Spleen (tissue), 11 donors: ENCODE measurements around the gene ARMC12. TPM values are rescaled to one million over a fixed set of nuclear protein-coding genes. Genes with fewer than 3 reads are reported as not detected.

Experiments
- DNase-seq: peaks from one replicate; pipeline ENCODE4 v3.0.0-alpha.2; 2020
- H3K27ac ChIP-seq, 8 donors: fragments of 200-600 bp; sonication (generic) in 7 of 8; 1 replicate in 4 of 8; 2 replicates in 4 of 8; pipeline versions ENCODE4 v1.5.0 to v1.8.0; 2016 to 2021; ENCODE audit warnings: inconsistent platforms in 4 of 8, mild to moderate bottlenecking in 4 of 8, moderate library complexity in 1 of 8
- H3K27me3 ChIP-seq, 7 donors: fragments of 200-600 bp; sonication (generic) in 6 of 7; replicated peaks in 1 of 7; 1 replicate in 4 of 7; 2 replicates in 3 of 7; pipeline versions ENCODE4 v1.5.0 to v1.8.0; 2016 to 2021; ENCODE audit warnings: inconsistent platforms in 3 of 7, mild to moderate bottlenecking in 1 of 7
- H3K36me3 ChIP-seq, 6 donors: fragments of 200-600 bp; sonication (generic) in 5 of 6; 1 replicate in 4 of 6; 2 replicates in 2 of 6; pipeline versions ENCODE4 v1.5.0 to v1.8.0; 2016 to 2021; ENCODE audit warnings: inconsistent platforms in 2 of 6
- H3K4me1 ChIP-seq, 6 donors: fragments of 200-600 bp; sonication (generic) in 5 of 6; 1 replicate in 3 of 6; 2 replicates in 3 of 6; pipeline versions ENCODE4 v1.5.0 to v1.8.0; 2016 to 2021; ENCODE audit warnings: inconsistent platforms in 3 of 6
- H3K4me3 ChIP-seq, 8 donors: fragments of 200-600 bp; sonication (generic) in 7 of 8; 1 replicate in 4 of 8; 2 replicates in 4 of 8; pipeline versions ENCODE4 v1.5.0 to v1.8.0; 2016 to 2021; ENCODE audit warnings: inconsistent platforms in 4 of 8, mild to moderate bottlenecking in 4 of 8, moderate library complexity in 2 of 8
- H3K9me3 ChIP-seq, 8 donors: fragments of 200-600 bp; sonication (generic) in 7 of 8; 1 replicate in 4 of 8; 2 replicates in 4 of 8; pipeline versions ENCODE4 v1.5.0 to v1.8.0; 2016 to 2021; ENCODE audit warnings: inconsistent platforms in 4 of 8
- POLR2A ChIP-seq, 3 donors: fragments of 450-650 bp; IDR thresholded peaks; one replicate each; pipeline ENCODE4 v1.5.1; 2017; ENCODE audit warnings: antibody characterized with exemption in 3 of 3, mild to moderate bottlenecking in 1 of 3
- POLR2AphosphoS5 ChIP-seq, 3 donors: sonication (generic); formaldehyde crosslinking; IDR thresholded peaks; one replicate each; pipeline ENCODE4 v1.5.1; 2017; ENCODE audit warnings: antibody characterized with exemption in 3 of 3
- WGBS, 5 donors: extraction: QIAGEN DNeasy Blood & Tissue Kit in 3 of 5; methylation state at CpG; one replicate each; pipeline versions ENCODE4 v1.1.5 to v1.1.7; 2013 to 2018; 5-methylcytosine and 5-hydroxymethylcytosine counted together
- intact Hi-C: fragments of 100-400 bp; cut with DNase I; formaldehyde crosslinking; loops from one replicate; pipeline ENCODE4 v1.15.0; 2023; ENCODE audit warnings: low total_unique reads
- polyA plus RNA-seq, 3 donors: library from polyadenylated mRNA; stranded (reverse); fragments of 200-250 nt; gene quantifications; one replicate each; pipeline ENCODE4 v1.2.1, GENCODE V29; 2013
- total RNA-seq, 7 donors: library from RNA; depleted of rRNA in 3 of 7; stranded (reverse); fragments of >200 nt in 3 of 7; fragmentation: NEBNext Ultra II Directional in 4 of 7; extraction: Animal tissue kit (Norgen Biotek cat#: 25700) in 4 of 7; gene quantifications; one replicate each; pipeline versions ENCODE4 v1.1.0 to v1.2.1, GENCODE V29; 2016 to 2021
- TF ChIP-seq, protein P1 (sequence below), 11 experiments: fragments of 200-600 bp in 7 of 11; fragments of 450-650 bp in 4 of 11; sonication (generic) in 4 of 11; IDR thresholded peaks in 8 of 11; conservative IDR thresholded peaks in 3 of 11; 1 replicate in 7 of 11; 2 replicates in 4 of 11; pipeline versions ENCODE4 v1.4.0 to v1.8.0; 2016 to 2021; ENCODE audit warnings: antibody characterized with exemption in 11 of 11, inconsistent platforms in 4 of 11, mild to moderate bottlenecking in 1 of 11
- donor health status: healthy with polysubstance abuse.
- donor health status: DM: no; HTN: no; CAD: no; lungs with moderate emphysema.
- donor health status: DM: no; HTN: no; CAD: no.
- donor health status: Bipolar disorder and iron deficiency.
- donor health status: healthy.
- donor health status: DM: no; HTN: no; CAD: no.
- donor health status: DM: yes; HTN: yes; CAD: no.

ARMC12 gene
- total and polyA plus RNA-seq, 10 donors: 0.23 to 4.1 (median 1.2) TPM

DNA sequence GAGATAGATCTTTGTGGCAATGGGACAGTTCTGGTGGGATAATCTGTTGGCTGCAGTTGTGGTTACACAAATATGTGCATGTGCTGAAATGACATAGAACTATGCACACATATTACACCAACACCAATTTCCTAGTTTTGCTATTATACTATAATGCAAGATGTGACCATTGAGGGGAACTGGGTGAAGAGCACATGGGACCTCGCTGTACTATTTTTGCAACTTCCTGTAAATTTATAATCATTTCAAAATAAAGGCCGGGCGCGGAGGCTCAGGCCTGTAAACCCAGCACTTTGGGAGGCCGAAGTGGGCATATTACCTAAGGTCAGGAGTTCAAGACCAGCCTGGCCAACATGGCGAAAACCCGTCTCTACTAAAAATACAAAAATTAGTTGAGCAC, 8.7 kb downstream of the ARMC12 start:
- peaks cover 0 to 3% (median under 1%) of the 10 kb centered on the region in 6 donors for H3K4me1 ChIP-seq
- peaks cover 0 to 15% (median 12%) of the 10 kb centered on the region in 8 donors for H3K9me3 ChIP-seq
- no peak for DNase-seq
- intact Hi-C loops: no loop called here
- H3K36me3 ChIP-seq: no peaks in the 10 kb centered on the region
- H3K27me3 ChIP-seq: no peaks in the 10 kb centered on the region
- TF ChIP-seq POLR2A (IDR thresholded peaks at IDR 0.05): no peak
- TF ChIP-seq, protein P1, sequence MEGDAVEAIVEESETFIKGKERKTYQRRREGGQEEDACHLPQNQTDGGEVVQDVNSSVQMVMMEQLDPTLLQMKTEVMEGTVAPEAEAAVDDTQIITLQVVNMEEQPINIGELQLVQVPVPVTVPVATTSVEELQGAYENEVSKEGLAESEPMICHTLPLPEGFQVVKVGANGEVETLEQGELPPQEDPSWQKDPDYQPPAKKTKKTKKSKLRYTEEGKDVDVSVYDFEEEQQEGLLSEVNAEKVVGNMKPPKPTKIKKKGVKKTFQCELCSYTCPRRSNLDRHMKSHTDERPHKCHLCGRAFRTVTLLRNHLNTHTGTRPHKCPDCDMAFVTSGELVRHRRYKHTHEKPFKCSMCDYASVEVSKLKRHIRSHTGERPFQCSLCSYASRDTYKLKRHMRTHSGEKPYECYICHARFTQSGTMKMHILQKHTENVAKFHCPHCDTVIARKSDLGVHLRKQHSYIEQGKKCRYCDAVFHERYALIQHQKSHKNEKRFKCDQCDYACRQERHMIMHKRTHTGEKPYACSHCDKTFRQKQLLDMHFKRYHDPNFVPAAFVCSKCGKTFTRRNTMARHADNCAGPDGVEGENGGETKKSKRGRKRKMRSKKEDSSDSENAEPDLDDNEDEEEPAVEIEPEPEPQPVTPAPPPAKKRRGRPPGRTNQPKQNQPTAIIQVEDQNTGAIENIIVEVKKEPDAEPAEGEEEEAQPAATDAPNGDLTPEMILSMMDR (IDR thresholded peaks at IDR 0.05 in 8 of 11, conservative IDR thresholded peaks at IDR 0.05 in 3 of 11): no peak
- TF ChIP-seq POLR2AphosphoS5 (IDR thresholded peaks at IDR 0.05): no peak
- no peak overlapping the region for H3K4me3 ChIP-seq
- 57 to 84% (median 65%) methylated on average over 7 of the region's 7 CpGs for WGBS, 5 donors
- H3K27ac ChIP-seq: peak overlapping the region in 2 of 8 donors; percentile 31 to 45

DNA sequence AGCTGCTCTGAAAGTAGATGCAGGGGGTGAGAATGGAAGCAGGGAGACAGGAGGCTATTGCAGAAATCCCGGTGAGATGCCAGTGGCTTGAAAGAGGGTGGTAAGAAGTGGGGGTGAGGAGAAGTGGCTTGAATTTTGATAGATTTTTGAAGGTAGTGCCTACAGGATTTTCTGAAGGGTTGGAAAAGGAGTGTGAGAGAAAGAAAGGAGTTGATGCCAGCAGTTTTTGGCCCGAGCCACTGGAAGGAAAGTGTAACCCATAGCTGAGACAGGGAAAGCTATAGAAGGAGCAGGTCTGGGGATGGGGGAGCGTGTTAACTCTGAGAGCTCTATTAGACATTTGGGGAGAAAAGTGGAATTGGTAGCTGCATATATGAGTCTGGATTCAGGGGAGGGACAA, 9.7 kb downstream of the ARMC12 start:
- H3K9me3 ChIP-seq: peaks cover 0 to 15% (median 12%) of the 10 kb centered on the region in 8 donors
- 87 to 94% (median 91%) methylated on average over 3 of the region's 3 CpGs for WGBS, 5 donors
- no peak overlapping the region for H3K4me3 ChIP-seq
- no peak overlapping the region for H3K27ac ChIP-seq
- no peak for TF ChIP-seq POLR2AphosphoS5 (IDR thresholded peaks at IDR 0.05)
- no peak for TF ChIP-seq POLR2A (IDR thresholded peaks at IDR 0.05)
- TF ChIP-seq, protein P1 (IDR thresholded peaks at IDR 0.05 in 8 of 11, conservative IDR thresholded peaks at IDR 0.05 in 3 of 11): no peak
- intact Hi-C loops: no loop called here
- H3K36me3 ChIP-seq: no peaks in the 10 kb centered on the region
- H3K4me1 ChIP-seq: no peaks in the 10 kb centered on the region
- no peak for DNase-seq
- no peaks in the 10 kb centered on the region for H3K27me3 ChIP-seq

DNA sequence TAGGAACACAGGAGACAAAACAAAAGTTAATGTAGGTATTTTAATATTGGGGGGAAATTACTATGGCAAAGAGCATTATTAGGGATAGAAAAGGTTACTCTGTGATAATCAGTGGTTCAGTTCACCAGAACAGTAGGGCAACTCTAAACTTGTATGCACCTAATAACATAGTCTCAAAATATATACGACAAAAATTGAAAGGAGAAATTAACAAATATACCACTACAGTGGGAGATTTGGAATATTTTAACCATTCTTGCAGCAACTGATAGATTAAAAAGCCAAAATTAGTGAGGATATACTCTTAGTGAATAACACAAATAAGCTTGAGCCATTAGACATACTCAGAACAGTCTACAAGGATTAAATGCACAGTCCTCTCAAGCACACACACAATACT, 11.0 kb downstream of the ARMC12 start:
- Histone ChIP-seq H3K27me3 (no peaks in the 10 kb centered on the region), H3K4me1 (no peaks in the 10 kb centered on the region), H3K4me3 (no peak overlapping the region), H3K27ac (no peak overlapping the region), H3K36me3 (no peaks in the 10 kb centered on the region), H3K9me3 (peaks cover 0 to 15% (median 12%) of the 10 kb centered on the region in 8 donors)
- TF ChIP-seq POLR2A (IDR thresholded peaks at IDR 0.05) (no peak), POLR2AphosphoS5 (IDR thresholded peaks at IDR 0.05) (no peak)
- TF ChIP-seq, protein P1 (IDR thresholded peaks at IDR 0.05 in 8 of 11, conservative IDR thresholded peaks at IDR 0.05 in 3 of 11): no peak
- DNase-seq: no peak
- WGBS, 5 donors: 92 to 100% (median 95%) methylated on average over 1 of the region's 1 CpG
- intact Hi-C loops: no loop called here

DNA sequence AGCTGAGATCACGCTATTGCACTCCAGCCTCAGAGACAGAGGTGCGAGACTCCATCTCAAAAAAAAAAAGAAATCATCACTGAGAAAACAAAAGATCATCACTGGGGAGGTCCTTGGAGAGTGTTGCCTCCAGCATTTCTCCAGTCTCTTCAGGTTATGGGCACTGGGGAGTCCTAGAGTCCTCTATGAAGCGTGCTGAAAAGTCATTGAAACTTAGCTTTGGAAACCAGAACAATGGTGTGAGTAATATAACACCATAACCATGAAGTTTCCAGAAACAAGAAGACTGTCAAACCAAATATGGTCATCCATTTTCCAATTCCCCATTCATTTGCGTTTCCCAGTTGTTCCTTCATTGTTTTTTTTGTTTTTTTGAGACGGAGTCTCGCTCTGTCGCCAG, 13.7 kb downstream of the ARMC12 start:
- H3K9me3 ChIP-seq: peaks cover 0 to 15% (median 12%) of the 10 kb centered on the region in 8 donors
- intact Hi-C loops: no loop called here
- H3K4me1 ChIP-seq: peaks cover 0 to 4% (median 0%) of the 10 kb centered on the region in 6 donors
- 86 to 94% (median 92%) methylated on average over 7 of the region's 7 CpGs for WGBS, 5 donors
- H3K27me3 ChIP-seq: no peaks in the 10 kb centered on the region
- H3K4me3 ChIP-seq: no peak overlapping the region
- no peaks in the 10 kb centered on the region for H3K36me3 ChIP-seq
- no peak for TF ChIP-seq POLR2A (IDR thresholded peaks at IDR 0.05)
- TF ChIP-seq, protein P1 (IDR thresholded peaks at IDR 0.05 in 8 of 11, conservative IDR thresholded peaks at IDR 0.05 in 3 of 11): no peak
- TF ChIP-seq POLR2AphosphoS5 (IDR thresholded peaks at IDR 0.05): no peak
- H3K27ac ChIP-seq: no peak overlapping the region
- no peak for DNase-seq
